DND-41 (cell line): Measurements from ENCODE around the gene PRMT5.
A peak's percentile ranks its signal among the peaks of the same experiment; 100 is the strongest.

Experiments
- ATAC-seq: fragments of 200-7000 bp; cut with Tn5 transposase; 3 replicates; pipeline ENCODE4 v1.9.1; 2021; ENCODE audit warnings: low read depth; ENCODE audit not compliant: insufficient read depth
- DNase-seq: peaks from one replicate; pipeline ENCODE4 v3.0.0-alpha.2; 2020
- H2AFZ ChIP-seq: 2 replicates; pipeline ENCODE4 v1.6.0; 2012; ENCODE audit warnings: low read depth, low read length
- H3K27ac ChIP-seq: 2 replicates; pipeline ENCODE4 v1.5.1; 2012; ENCODE audit warnings: low read length, inconsistent platforms
- H3K27me3 ChIP-seq: fragments of 200-600 bp; sonication (generic); 2 replicates; pipeline ENCODE4 v1.6.0; 2012; ENCODE audit warnings: low read length, mild to moderate bottlenecking, inconsistent platforms; ENCODE audit not compliant: insufficient read depth, poor library complexity
- H3K36me3 ChIP-seq: 2 replicates; pipeline ENCODE4 v1.5.1; 2012; ENCODE audit warnings: low read length, inconsistent platforms; ENCODE audit not compliant: insufficient read depth
- H3K4me1 ChIP-seq: 2 replicates; pipeline ENCODE4 v1.5.1; 2012; ENCODE audit warnings: mild to moderate bottlenecking, low read length; ENCODE audit not compliant: insufficient read depth
- H3K4me2 ChIP-seq: 2 replicates; pipeline ENCODE4 v1.6.0; 2012; ENCODE audit warnings: mild to moderate bottlenecking, moderate library complexity, low read length, inconsistent platforms; ENCODE audit not compliant: insufficient read depth
- H3K4me3 ChIP-seq, 2 experiments: fragments of 200-600 bp in 1 of 2; shearing (Covaris generic) in 1 of 2; 2 replicates each; pipeline ENCODE4 v1.5.1; 2012 to 2016; ENCODE audit warnings: inconsistent platforms in 2 of 2, low read length in 2 of 2, mild to moderate bottlenecking in 2 of 2, low read depth in 1 of 2, moderate library complexity in 1 of 2
- H3K79me2 ChIP-seq: 2 replicates; pipeline ENCODE4 v1.6.0; 2012; ENCODE audit warnings: low read length, inconsistent platforms; ENCODE audit not compliant: insufficient read depth
- H3K9ac ChIP-seq: 2 replicates; pipeline ENCODE4 v1.6.0; 2012; ENCODE audit warnings: low read depth, mild to moderate bottlenecking, inconsistent platforms, low read length, moderate library complexity
- H3K9me3 ChIP-seq: 2 replicates; pipeline ENCODE4 v1.5.1; 2012; ENCODE audit warnings: low read length, moderate library complexity, mild to moderate bottlenecking, inconsistent platforms; ENCODE audit not compliant: insufficient read depth, severe bottlenecking
- H4K20me1 ChIP-seq: 2 replicates; pipeline ENCODE4 v1.6.0; 2012; ENCODE audit warnings: low read length; ENCODE audit not compliant: insufficient read depth
- EZH2 ChIP-seq: IDR thresholded peaks from 3 replicates; pipeline ENCODE4 v1.6.1; 2012; ENCODE audit warnings: borderline replicate concordance, low read depth, mild to moderate bottlenecking, moderate library complexity, low read length, inconsistent platforms; ENCODE audit not compliant: severe bottlenecking
- TF ChIP-seq, protein P1 (sequence below): IDR thresholded peaks from 2 replicates; pipeline ENCODE4 v1.5.1; 2012; ENCODE audit warnings: borderline replicate concordance, low read length, moderate library complexity, mild to moderate bottlenecking; ENCODE audit not compliant: poor library complexity, severe bottlenecking; ENCODE audit errors: extremely low read depth

The PRMT5 gene

DNA sequence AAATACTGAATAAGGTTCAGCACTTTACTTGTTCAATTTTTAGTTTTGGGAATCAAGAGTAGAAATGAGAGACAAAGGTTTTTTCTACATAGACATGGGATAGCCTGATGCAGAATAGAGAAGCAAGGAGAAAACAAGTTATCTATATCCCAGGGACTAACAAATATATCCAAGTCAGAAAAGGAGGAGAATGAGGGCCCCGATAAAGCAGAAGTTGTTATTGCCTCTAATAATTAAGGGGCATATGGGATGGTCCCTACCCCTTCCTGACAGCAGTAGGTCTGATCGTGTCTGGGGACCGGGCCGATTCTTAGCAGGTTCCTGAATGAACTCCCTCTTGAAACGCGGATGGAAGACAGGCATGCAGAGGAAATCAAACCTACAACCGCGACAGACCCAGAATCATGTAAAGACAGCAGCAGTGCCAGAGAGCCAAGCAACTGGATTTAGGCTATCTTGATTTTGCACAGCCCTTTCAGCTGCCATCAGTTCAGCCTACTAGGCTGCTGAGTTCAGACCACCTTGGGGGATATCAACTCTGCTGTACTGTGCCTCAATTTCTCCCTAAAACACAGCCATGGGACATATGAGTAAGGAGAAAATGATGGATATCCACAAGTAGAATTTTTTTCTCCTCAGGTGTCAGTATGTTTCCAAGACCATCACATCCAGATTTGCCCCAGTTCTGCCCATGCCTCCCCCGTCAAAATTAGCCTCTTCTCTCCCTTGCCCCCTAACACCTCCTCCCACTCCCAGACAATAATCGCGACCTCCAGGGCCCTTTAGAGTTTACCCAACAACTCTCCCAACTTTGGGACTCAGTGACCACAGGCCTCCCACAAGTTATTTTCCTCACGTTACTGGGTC is 706 bp downstream of the PRMT5 start:
- H3K27me3 ChIP-seq = no peaks in the 10 kb centered on the region
- TF ChIP-seq, protein P1, sequence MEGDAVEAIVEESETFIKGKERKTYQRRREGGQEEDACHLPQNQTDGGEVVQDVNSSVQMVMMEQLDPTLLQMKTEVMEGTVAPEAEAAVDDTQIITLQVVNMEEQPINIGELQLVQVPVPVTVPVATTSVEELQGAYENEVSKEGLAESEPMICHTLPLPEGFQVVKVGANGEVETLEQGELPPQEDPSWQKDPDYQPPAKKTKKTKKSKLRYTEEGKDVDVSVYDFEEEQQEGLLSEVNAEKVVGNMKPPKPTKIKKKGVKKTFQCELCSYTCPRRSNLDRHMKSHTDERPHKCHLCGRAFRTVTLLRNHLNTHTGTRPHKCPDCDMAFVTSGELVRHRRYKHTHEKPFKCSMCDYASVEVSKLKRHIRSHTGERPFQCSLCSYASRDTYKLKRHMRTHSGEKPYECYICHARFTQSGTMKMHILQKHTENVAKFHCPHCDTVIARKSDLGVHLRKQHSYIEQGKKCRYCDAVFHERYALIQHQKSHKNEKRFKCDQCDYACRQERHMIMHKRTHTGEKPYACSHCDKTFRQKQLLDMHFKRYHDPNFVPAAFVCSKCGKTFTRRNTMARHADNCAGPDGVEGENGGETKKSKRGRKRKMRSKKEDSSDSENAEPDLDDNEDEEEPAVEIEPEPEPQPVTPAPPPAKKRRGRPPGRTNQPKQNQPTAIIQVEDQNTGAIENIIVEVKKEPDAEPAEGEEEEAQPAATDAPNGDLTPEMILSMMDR = no peak
- TF ChIP-seq EZH2 = no peak
- DNase-seq (peak; percentile 31), ATAC-seq (no peak)
- H3K79me2 ChIP-seq = peaks cover 23% of the 10 kb centered on the region
- H4K20me1 ChIP-seq = no peaks in the 10 kb centered on the region
- peaks cover 38% of the 10 kb centered on the region for H3K36me3 ChIP-seq
- H3K4me2 ChIP-seq = peak overlapping the region; percentile 86
- H3K9ac ChIP-seq = peak overlapping the region; percentile 74
- H3K4me1 ChIP-seq = peaks cover 33% of the 10 kb centered on the region
- H2AFZ ChIP-seq = peak overlapping the region; percentile 94
- no peaks in the 10 kb centered on the region for H3K9me3 ChIP-seq
- peak overlapping the region; percentile 64 to 80 for H3K4me3 ChIP-seq
- H3K27ac ChIP-seq = peak overlapping the region; percentile 83

DNA sequence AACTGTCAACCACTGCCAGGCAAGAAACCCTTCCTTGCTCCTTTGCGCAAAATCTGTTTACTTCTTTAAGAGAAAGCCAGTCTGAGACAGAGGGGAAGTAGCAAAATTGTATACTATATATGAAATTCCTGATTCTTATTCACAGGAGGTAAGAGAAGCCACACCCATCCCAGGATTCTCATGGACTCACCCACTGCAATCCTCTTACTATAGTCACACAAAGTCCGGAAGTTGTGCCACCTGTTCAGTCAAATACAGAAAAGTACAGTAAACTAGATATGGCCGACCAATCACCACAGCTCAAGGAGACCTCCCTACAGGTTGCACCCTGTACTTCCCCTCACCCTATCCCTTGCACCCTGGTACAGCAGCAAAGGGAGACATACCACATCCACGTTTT is 2.9 kb downstream of the PRMT5 start:
- Histone ChIP-seq H3K4me3 (no peak overlapping the region), H3K36me3 (peaks cover 54% of the 10 kb centered on the region), H4K20me1 (no peaks in the 10 kb centered on the region), H3K4me2 (peak overlapping the region; percentile 16; the same call in 1 of the 2 replicates), H3K27ac (no peak overlapping the region), H3K27me3 (no peaks in the 10 kb centered on the region), H2AFZ (no peak overlapping the region), H3K9me3 (no peaks in the 10 kb centered on the region), H3K4me1 (peaks cover 33% of the 10 kb centered on the region), H3K79me2 (peaks cover 23% of the 10 kb centered on the region), H3K9ac (no peak overlapping the region)
- ATAC-seq = no peak
- no peak for DNase-seq
- no peak for TF ChIP-seq EZH2
- TF ChIP-seq, protein P1 = no peak

GRCh38 chr14:22925513-22925912 is 3.7 kb downstream of the PRMT5 start:
- no peak overlapping the region for H3K4me2 ChIP-seq
- peaks cover 23% of the 10 kb centered on the region for H3K79me2 ChIP-seq
- no peak overlapping the region for H3K4me3 ChIP-seq
- H3K36me3 ChIP-seq = peaks cover 62% of the 10 kb centered on the region
- ATAC-seq = no peak
- no peak for DNase-seq
- no peaks in the 10 kb centered on the region for H4K20me1 ChIP-seq
- peaks cover 32% of the 10 kb centered on the region for H3K4me1 ChIP-seq
- no peak overlapping the region for H2AFZ ChIP-seq
- no peaks in the 10 kb centered on the region for H3K9me3 ChIP-seq
- TF ChIP-seq, protein P1 = no peak
- TF ChIP-seq EZH2 = no peak
- no peak overlapping the region for H3K27ac ChIP-seq
- H3K9ac ChIP-seq = no peak overlapping the region
- H3K27me3 ChIP-seq = no peaks in the 10 kb centered on the region
